Suprapubic skin (tissue), 3 donors: ENCODE measurements around the gene PCDHA11.

Experiments
- POLR2AphosphoS5 ChIP-seq, 3 donors: sonication (generic); formaldehyde crosslinking; IDR thresholded peaks; one replicate each; pipeline ENCODE4 v1.6.1; 2017; ENCODE audit warnings: antibody characterized with exemption in 3 of 3
- TF ChIP-seq, protein P1 (sequence below), 2 donors: fragments of 200-600 bp in 1 of 2; fragments of 450-650 bp in 1 of 2; sonication (generic) in 1 of 2; IDR thresholded peaks; one replicate each; pipeline ENCODE4 v1.5.1; 2016 to 2019; ENCODE audit warnings: antibody characterized with exemption in 2 of 2, mild to moderate bottlenecking in 1 of 2, moderate library complexity in 1 of 2

DNA sequence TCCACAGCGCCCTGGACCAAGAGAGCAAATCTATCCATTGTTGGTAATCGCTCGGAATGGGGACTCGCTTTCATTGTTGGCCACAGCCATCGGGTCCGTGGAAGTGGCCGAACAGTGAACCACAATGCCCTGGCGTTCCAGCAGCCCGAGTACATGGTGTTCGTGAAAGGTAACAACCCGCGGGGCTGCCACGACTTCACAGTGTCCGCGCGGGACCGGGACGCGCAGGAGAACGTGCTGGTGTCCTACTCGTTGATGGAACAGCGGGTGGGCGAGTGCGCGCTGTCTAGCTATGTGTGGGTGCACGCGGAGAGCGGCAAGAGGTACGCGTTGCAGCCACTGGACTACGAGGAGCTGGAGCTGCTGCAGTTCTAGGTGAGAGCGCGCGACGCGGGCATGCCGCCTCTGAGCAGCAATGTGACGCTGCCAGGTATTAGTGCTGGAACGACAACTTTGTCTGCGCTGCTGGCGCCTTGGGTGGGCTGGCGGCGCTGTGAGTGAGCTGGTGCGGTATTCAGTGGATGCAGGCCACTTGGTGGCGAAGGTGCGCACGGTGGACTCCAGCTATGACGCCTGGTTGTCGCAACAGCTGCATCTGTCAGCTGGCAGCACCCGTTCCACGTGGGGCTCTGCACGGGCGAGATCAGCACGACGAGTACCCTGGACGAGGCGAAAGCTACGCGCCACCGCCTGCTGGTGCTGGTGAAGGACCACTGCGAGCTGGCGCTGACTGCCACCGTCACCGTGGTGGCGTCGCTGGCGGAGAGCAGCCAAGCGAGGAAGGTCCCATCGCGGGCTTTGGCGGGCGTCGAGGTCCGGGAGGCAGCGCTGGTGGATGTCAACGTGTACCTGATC lies 6.1 kb upstream of the PCDHA11 start:
- TF ChIP-seq, protein P1, sequence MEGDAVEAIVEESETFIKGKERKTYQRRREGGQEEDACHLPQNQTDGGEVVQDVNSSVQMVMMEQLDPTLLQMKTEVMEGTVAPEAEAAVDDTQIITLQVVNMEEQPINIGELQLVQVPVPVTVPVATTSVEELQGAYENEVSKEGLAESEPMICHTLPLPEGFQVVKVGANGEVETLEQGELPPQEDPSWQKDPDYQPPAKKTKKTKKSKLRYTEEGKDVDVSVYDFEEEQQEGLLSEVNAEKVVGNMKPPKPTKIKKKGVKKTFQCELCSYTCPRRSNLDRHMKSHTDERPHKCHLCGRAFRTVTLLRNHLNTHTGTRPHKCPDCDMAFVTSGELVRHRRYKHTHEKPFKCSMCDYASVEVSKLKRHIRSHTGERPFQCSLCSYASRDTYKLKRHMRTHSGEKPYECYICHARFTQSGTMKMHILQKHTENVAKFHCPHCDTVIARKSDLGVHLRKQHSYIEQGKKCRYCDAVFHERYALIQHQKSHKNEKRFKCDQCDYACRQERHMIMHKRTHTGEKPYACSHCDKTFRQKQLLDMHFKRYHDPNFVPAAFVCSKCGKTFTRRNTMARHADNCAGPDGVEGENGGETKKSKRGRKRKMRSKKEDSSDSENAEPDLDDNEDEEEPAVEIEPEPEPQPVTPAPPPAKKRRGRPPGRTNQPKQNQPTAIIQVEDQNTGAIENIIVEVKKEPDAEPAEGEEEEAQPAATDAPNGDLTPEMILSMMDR (IDR thresholded peaks at IDR 0.05) = no peak
- no peak for TF ChIP-seq POLR2AphosphoS5 (IDR thresholded peaks at IDR 0.05)
